CD4-positive, alpha-beta T cell treated with Interleukin-10 for 1 hour (primary cell): ENCODE results near the gene SLC7A14.

ENCODE experiments used
- DNase-seq: peaks from one replicate; pipeline ENCODE4 v3.0.0-alpha.2; 2020

Gene SLC7A14

GRCh38 chr3:170421758-170422157 lies 164.1 kb downstream of the SLC7A14 start:
- no peak for DNase-seq

DNA sequence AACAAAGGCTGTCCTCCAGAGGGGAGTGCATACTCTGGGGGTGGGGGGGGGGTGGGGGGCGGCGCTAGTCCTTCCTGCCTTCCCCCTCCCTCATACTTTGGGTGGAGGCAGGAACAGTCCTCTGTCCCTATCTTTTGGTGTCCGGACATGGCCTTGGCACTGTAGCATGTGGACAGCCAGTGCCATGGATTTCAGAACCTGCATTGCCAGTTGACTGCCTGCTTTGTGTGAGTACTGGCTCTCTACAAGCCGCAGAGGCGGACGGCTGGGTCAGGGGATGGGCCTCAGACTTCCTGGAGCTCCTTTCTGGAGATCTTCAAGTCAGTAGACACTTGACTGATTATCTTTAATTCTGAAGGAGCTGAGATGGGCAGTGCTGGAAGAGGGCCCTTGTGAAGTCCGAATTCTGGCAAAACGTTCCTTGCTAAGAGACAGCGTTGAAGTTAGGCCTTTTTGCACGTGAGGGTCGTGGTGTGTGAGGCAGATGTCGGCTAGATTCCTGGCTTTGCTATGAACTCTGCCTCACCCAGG lies 164.7 kb downstream of the SLC7A14 start:
- DNase-seq, result no peak

- no peak for DNase-seq
These were observed 165.5 kb downstream of the SLC7A14 start for GRCh38 chr3:170420307-170420821.

DNA sequence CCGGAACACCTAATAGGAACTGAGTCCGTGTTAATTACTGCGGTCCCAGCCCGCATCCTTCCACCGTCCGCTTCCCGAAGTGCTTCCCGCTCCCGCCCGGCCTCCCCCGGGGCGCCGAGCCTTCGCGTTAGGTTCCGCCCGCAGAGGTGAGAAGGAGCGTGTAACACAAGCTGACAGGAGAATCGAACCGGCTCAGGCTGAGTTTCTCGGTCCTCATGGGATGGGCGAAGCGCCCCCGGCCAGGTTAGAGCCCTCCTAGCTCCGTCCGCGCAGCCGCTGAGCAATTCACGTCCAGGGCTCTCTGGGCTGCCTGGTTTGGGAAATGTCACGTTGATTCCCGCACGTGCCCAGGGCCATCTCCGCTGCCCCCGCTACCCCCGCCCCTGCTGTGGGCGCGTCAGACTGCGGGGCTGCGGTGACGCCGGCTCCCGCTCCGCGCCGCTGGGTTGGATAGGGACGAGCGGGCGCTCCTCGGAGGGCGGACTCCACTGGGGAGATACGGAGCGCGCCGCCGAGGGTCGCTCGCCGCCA lies 166.3 kb downstream of the SLC7A14 start:
- DNase-seq, result no peak

GRCh38 chr3:170418422-170419398 lies 167.2 kb downstream of the SLC7A14 start, which contains the start of gene CLDN11:
Gene CLDN11 (plus strand): TSS chr3:170418868. CDS start chr3:170419067, 199 bp downstream.
- DNase-seq, result no peak

DNA sequence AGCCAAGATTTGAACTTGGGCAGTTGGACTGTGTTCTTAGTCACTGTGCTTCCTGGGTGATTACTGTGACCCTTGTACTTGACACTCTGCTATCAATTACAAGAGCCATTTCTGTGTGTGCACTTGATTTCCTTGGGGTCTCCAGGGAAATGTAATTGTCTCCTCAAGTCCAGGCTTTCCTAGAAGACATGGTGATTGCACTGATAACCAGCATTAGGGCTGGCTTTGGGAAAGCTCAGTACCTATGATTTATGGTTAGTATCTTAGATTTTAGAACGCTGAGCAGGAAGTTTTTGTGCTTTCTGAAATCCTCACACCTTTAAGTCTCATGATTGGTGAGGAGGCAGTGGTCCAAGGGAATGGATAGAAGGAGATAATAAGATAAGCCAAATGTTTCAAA lies 168.8 kb downstream of the SLC7A14 start:
- no peak for DNase-seq

DNA sequence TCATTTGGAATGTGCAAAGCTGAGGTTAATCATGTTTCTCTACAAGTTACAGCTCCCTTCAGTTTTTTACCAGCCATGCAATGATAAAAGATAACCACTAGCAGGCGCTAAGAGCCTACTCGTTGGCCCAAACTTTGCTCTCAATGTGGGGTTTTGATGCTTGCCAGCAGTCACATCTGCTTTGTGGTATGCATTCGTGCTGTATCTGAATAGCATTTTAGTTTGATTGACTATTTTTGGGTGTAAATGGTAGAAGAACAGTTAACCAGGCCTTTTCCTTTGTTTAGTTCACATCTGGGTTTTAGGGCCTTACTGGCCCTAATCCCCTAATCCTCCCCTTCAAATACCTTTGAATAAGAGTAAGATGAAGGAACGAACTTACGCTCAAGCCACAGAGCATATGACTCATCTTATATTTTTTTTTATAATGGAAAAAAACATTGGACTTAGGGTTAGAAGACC lies 171.6 kb downstream of the SLC7A14 start:
- DNase-seq, result peak; percentile 53

GRCh38 chr3:170413291-170413690 lies 172.6 kb downstream of the SLC7A14 start:
- no peak for DNase-seq

- no peak for DNase-seq
These were observed 175.3 kb downstream of the SLC7A14 start for GRCh38 chr3:170410428-170411029.
